T-helper 1 cell (primary cell): Measurements from ENCODE around the gene TSEN2.
"Not testable (repeated sequence)": the region's sequence is repeated elsewhere in the genome, so short reads cannot be mapped to it uniquely, and the experiment has no call there.

Experiments used
- DNase-seq, 5 donors: peaks; one replicate each; pipeline ENCODE4 v3.0.0-alpha.2; 2012 to 2020
- total RNA-seq, 4 donors: gene quantifications; one replicate each; lab custom pipeline; 2026; lab: John Stamatoyannopoulos, UW

Gene TSEN2
- total RNA-seq, result 8.5 to 17.8 (median 14.0) reads per million in 4 donors

DNA sequence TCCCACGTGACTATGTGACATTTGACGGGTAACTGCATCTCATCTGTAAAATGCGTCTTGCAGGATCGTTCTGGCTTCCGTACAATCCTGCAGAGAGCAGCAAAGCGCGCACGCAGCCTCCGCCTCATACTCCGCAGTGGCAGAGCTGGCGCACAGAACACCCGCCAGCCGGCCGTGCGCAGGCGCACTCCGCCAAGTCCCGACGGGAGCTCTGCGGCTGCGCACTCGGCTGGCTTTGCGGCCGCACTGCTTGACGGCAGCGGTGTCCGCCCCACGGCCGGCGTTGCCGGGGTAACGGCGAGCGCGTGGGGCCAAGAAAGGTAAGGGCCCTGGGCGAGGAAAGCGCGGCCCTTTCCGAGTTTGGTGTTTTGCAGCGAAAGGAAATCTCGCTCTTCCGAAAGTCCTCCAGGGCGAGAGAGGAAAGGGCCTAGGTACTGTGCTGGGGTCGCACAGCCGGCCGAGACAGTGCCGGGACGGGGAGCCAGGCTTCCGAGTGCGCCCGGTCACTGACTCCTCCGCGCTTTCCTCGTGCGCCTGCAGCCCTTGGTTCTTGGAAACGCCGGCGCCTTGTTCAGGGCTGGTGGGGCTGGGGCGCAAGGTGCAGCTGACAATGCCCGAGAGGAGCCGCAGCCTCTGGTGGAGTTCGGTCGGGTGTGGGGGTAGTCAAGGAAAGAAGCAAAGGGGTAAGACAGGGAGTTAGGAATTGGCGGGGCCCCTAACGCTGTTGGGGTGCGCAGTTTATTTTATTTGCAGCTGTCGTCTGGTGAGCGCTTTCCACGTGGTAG is at the start of gene TSEN2:
TSS of gene TSEN2 (plus strand) at position 283 of the 785 bp plus-strand sequence. CDS start 5,321 bp downstream, outside the sequence.
- peak; percentile 92 to 98 (median 93) for DNase-seq

DNA sequence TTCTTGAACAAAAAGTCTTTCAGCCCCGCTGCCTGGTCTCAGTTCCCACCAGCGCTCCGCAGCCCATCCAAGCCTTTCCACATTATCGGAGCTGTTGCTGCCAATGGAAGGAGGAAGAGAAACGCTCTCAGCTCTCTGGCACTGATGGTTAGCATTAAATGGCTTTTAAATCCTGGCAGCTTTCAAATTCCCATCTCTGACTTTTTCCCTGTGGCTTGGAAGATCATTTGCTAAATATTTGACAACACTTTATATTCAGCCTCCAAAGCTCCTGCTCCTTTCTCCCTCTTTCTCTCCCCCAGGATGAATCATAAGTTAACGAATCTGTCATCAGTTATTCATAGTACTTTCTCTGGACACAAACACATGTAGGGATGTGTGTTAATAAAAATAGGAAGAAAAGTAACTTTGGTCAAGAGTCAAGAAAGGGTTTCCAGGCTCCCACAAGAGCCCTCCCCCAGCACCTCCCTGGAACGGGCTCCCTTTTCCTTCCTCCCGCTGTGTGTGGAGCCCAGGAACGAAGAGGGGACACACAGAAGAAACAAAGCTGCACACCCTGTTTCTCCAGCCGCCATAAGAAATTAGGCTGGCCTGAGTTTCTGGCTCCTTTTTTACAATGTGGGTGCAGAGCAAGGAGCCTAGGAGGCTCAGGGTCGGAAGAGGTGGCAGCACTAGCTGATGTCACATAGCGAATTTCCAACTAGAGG is 47.6 kb upstream of the TSEN2 start:
- DNase-seq, result no peak

DNA sequence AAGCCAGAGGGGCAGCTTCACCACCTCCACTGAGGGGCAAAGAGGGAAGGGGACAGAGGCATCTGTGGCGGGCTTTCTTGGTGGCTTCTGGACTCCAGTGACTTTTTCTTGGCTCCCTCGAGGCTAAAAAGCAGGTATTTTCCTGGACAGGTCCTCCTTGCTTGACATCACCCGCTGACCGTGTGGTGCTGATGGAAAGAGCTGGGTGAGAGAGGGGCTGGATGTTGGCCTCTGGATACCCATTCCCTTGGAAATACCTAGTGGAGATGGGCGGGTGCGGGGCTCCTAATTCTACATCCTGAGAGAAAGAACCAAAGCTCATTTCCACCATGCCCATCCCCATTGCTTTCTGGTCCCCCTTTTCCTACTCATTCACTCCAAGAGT is 47.1 kb upstream of the TSEN2 start:
- DNase-seq, result no peak

DNA sequence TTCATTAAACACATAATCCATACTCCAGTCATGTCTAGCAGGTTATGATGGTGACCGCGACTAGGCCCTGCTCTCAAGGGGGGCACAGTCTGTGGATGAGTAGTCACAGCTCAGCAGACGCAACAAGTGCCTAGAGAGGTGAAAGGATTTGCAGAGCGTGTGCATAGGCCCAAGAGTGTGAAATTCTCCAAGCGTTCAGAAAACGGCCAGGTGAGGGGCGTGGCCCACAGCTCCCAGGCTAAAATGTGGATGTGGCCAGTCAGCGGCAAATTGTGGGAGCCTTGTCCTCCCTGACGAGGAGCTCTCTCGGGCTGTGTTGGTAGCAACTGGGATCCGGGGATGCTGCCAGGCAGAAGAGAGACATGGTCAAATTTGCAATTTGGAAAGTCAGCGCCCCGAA is 46.4 kb upstream of the TSEN2 start:
- no peak for DNase-seq

DNA sequence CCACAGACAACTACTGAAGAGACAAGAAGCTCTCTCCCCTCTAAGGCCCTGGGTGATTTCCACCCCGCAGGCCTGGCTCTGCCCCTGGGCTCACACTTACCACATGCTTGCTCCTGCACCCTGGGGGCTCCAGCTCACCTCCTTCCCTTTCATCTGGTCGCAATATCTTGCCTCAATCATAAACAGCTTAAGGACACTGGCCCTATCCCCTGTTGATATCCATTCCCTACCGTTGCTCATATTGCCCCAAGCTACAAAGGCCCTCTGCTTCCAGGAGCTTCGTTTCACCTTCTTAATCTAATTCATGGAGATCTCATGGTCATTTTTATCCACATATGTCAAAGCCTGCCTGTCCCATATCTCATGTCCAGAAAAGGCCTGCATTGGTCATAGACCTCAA is 46.0 kb upstream of the TSEN2 start:
- DNase-seq, result no peak

DNA sequence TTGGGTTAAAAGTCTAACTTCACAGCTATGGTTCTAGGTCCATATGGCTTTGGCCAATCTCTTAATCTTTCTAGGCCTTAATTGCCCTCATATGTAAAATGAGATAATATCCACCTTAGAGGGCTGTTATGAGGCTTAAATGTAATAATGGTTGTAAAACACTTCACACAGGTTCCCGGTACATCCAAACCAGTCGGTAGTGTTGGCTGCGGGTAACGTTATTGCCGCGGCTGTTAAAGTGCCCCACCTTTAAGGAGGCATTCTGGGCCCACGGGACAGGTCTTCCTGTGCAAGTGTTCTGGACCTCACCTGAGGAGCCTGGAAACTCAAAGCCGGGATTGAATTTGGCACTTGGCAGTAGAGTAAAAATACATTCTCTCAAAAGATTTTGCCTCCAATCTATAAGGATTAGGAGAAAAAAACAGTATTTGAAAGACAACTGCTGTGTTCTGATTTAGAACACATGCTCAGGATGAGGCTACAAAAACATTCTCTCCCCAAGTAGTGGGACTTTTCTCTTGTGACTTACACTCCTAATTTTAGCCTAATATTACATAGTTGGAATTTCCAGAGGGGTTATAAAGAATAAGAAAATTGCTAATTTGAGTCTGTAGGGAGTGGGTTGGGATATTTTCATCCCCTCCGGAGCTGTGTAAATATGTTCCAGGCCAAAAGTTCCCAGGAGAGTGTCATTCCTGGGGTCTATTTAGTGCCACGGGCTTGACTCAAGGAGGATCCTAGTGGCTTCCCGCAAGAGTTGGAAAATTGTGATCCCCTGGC is 44.9 kb upstream of the TSEN2 start:
- no peak for DNase-seq

DNA sequence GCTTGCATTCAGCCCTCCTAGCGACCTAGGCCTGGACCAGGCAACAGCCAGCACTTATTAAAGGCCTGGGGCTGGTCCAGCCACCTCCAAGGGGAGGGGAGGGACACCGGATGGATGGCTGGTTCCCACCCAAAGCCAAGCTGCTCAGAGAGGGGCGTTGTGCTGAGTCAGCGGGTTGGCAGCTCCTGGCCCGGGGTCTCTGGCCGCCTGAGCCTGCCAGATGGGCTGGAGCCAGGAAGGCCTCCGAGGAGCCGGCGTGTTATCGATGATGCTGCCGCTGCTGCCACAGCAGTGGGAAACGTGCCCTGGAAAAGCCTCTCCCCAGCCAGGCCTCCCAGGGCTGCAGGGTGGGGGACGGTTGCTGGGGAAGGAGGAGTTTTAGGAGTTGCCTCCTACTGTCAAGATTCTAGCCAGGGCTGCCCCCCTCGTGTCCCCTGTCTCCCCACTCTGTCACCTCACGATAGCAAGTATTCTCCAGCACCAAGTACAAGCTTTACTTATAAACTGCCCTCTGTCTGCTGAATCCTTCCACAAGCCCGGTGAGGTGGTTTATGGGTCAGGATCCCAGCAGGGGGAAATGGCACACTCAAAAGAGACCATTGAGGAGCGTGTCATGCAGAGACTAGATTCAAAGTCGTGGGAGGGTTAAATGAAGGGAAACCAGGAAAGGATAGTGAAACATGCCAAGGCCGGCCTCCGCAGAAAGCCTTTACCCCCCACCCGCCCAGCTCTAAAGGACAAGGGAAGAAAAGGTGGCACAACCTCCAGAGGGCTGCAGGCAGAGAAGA is 43.2 kb upstream of the TSEN2 start:
- DNase-seq, result no peak

DNA sequence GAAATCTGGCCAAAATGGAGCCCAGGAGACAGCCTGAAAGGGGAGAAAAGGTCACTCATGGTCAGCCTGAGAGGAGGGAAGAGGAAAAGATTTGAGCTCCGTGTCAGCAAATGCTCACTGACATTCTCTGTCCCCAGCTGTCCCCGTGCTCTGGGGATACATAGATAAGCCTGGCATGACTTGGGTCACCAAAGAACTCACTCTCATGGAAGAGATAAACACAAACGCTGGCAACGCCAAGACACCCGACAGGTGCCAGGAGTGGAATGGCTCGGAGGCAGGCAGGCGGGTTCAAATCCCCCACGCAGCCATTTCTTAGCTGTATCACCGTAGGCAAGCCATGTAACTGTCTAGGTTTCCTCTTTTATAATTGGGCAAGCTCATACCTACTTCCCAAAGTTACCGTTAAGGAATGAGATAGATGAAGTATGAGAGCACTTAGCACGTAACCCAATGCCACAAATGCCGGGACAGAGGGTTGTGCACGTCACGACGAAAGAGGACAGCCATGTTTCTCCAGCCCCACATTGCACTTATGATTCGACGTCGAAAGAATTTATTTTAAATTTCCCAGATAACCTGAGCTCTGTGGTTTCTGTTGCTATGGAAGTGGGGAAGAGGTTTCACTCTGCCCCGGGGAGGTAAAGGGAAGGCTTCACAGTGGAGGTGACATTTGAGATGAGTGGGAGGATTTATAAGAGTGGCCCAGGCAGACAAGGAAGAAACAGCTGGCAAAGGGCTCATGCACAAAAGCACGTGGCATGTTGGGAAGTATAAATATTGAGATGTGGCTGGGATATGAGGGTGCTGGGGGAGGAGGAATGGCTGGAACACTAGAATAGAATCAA is 41.4 kb upstream of the TSEN2 start:
- no peak for DNase-seq

DNA sequence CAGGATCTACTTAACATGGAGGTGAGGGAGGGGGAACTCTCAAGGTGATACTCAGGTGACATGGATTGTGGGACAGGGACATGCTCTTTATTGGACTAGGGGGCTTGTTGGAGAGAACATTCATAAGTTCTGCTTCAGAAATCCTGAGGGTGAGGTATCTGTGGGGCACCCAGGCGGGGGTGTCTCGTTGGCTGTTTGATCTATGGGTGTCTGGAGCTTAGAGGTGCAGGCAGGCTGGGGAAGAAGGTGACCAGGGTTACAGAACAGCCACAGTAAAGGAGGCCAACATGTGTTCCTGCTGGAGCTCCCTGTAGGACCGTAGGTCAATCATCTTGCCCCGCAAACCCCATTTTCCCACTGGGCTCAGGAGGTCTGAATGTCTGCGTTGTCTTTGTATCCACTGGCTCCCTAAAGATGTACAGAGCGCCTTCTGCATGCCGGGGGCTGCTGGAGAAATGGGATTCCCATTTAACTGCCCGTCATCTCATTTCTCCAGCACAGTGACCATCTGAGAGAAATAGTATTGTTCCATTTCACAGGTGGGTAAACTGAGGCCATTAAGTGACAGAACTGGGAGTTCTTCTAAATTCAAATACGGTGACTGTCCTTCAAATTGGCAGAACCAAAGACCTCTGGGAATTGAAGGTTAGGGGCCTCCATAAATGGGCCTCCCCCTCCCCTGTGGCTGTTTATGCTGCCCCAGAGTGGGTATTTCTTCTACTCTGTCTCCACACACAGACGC is 40.3 kb upstream of the TSEN2 start:
- no peak for DNase-seq

DNA sequence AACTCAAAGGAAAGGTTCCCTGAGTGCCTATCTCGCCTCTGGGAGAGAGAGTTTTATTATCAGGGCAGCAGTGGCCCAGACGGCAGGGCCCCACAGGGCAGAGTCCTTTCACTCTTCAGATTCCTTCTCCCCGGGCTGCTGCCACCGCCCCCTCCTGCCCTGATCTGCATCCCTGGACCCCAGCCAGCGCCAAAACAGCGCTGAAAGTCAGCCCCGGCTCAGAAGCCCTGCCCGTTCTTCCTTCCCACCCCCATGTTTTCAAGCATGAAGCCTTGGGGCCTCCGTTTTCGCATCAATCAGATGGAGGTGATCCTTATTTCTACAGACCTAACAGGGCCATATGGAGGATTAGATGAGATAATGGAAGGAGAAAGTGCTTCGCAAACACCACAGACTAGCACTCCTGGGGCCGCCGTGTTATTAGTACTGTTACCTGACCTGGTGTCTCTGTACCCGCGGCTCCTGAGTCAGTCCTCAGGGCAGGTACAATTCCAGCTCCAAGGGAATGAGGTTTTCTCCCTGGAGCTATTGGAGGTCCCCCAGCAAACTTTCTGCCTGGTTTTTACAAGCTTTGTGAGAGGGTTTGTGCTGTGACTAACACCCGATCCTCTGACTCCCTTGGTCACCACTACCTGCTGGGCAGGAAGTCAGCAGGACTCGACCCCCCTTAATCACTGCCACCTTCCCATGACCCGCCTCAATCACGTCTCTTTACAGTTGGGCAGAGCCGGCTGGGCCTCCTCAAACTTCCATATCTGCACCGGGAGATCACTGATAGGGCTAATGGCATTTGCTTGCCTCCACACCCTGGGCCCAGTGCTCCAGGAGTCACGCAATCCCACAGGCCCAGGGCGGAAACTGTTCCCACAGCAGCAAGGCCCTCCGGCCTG is 39.5 kb upstream of the TSEN2 start:
- no peak for DNase-seq

DNA sequence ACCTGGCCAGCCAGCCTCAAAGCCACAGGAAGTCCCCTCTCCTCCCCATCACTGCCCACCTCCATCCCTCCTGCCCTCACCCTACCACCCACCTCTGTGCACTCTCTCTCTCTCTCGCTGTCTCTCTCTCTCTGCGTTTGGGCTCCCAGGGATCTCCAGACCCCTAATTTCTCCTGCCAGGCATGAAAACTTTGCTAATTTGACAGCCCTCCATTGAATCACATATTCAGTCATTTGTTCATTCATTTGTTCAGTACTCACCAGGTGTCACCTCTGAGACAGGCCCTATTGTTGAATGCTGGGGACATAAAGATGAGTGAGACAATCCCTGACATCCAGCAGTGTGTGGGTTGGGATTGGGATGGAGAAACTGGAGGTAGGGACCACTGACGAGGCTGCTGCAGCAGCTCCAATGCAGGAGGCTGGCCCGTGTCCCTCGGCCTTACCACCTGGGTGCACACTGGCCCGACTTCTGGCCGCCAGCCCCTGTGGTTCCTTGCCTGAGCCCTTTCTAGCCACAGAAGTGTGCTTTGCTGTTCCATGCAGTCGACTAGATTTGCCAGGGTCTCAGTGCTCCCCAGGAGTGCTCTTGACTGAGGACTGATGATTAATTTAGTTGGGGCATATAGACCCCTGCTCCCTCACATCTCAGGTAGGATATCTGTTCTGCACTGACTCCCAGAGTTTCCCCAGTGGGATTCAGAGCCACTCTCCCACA is 38.6 kb upstream of the TSEN2 start:
- no peak for DNase-seq

DNA sequence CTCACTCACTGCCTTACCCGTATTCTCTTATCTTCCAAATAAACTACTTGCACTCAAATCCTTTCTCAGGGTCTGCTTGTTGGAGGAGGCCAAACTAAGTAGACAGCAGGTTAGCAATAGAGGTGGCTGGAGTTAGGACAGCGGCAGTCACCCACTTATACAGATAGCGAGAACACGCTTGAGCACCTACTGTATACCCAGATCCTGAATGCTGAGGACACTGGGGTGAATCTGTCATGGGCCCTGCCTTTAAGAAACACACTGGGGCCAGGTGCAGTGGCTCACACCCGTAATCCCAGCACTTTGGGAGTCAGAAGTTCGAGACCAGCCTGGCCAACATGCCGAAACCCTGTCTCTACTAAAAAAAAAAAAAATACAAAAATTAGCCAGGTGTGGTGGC is 38.0 kb upstream of the TSEN2 start:
- no peak for DNase-seq

DNA sequence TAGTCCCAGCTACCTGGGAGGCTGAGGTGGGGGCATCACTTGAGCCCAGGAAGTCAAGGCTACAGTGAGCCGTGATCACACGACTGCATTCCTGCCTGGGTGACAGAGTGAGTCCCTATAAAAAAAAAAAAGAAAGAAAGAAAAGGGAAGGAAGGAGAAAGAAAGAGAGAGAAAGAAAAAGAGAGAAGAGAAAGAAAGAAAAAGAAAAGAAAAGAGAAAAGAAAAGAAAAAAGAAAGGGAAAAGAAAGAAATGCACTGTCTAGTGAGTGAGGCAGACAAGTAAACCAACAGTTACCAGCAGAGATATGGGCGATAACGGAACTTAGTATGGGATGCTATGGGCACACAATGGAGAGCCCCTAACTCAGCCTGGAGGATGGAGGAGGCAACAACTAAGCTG is 37.2 kb upstream of the TSEN2 start:
- no peak for DNase-seq

DNA sequence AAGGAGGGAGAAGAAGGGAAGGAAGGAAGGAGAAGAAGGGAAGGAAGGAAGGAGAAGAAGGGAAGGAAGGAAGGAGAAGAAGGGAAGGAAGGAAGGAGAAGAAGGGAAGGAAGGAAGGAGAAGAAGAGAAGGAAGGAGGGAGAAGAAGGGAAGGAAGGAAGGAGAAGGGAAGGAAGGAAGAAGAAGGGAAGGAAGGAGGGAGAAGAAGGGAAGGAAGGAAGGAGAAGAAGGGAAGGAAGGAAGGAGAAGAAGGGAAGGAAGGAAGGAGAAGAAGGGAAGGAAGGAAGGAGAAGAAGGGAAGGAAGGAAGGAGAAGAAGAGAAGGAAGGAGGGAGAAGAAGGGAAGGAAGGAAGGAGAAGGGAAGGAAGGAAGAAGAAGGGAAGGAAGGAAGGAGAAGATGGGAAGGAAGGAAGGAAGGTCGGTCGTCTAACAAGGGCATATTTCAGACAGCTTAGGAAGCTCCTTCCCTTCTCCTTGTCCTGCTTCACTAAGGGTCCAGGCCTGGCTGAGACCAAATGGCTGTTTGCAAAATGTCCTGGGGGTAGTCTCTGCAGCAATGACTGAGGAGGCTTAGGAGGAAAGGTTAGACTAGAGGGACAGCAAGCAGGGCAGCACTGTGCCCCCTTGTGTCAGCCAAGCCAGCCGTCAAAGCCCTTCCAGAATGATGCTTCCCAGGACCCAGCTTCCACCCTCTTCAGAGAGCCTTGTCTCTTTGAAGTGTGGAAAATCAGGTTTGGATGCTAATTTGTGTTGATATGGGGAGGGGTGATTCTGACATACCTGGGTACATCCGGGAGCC is 35.7 kb upstream of the TSEN2 start:
- DNase-seq, result not testable (repeated sequence)

DNA sequence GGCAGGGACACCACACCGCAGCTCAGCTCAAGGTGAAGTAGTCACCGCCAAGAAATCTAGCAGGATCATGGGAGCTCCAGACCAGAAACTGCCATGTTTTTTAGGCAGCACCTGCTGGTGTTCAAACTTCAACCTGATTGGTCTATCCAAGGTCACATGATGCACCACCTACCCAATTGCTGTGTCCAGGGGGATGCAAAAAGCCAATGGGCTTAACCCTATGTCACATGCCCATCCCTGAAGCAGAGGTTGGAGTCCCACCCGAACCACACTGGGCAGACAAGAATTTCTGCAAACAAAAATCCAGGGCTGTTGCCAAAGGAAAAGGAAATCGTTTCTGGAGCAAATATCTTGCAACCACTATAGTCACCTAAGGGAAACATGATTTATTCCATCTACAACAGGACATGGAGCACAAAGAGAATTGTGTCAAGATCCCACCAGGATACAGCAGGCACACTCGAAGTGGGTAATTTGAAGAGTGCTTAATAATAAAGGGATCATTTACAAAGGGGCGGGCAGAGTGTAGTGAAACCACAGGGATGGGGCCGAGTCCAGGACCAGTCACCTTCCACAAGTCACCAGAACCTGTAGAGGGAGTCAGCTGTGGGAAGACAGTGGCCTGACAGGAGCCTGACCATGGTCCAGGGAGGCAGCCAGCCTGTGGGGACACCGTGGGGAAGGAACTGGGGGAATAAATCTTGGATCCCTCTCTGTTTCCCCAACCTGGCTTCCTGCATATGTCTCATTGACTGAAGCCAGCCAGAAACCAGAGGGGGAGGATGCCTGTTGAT is 34.2 kb upstream of the TSEN2 start:
- no peak for DNase-seq

DNA sequence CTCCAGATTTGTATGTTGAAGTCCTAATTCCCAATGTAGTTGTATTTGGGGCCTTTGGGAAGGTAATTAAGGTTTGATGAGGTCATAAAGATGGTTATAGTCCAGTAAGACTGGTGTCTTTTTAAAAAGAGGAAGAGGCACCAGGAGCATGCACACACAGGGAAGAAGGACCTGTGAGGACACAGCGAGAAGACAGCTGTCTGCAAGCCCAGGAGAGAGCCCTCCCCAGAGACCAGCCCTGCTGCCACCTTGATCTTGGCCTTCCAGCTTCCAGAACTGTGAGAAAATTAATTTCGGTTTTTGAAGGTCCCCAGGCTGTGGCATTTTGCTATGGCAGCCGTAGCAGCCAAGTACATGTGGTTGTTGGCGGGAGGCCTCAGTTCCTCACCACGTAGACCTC is 32.8 kb upstream of the TSEN2 start:
- DNase-seq, result no peak

DNA sequence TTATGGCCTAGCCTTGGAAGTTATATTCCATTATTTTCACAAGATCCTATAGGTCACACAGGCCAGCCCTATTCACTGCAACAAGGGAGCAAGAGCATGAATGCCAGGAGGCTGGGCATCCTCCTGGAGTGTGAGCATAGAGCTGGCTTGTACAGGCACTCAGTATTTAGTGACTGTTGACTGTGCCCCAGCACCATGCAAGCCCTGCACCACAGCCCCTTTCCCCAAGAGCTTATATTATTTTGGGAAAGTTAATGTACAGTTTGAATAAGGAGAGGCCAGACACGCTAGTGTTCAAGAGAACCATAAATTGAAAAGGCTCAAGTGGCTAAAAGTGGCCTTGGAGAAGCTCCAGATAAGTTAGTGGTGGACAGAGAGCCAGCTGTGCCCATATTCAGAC is 32.3 kb upstream of the TSEN2 start:
- no peak for DNase-seq
